ENCODE results near the gene SF3B5. TPM values are rescaled to one million over a fixed set of nuclear protein-coding genes. Genes with fewer than 3 reads are reported as not detected.
"Not testable (repeated sequence)": the region's sequence is repeated elsewhere in the genome, so short reads cannot be mapped to it uniquely, and the experiment has no call there.

The SF3B5 gene
- total RNA-seq, 1 experiment from 2014 or later: 113 TPM

GRCh38 chr6:144053601-144054000 lies 41.8 kb downstream of the SF3B5 start:
- no peaks in the 10 kb centered on the region for H3K9me3 Mint-ChIP-seq (ENCODE audit: low read depth, unreplicated experiment)
- no TSS peak for BruUV-seq (replicated peaks)
- no peak for TF ChIP-seq CTCF (IDR thresholded peaks at IDR 0.05; ENCODE audit: unreplicated experiment)
- H3K27ac Mint-ChIP-seq (ENCODE audit: unreplicated experiment): no peak overlapping the region
- intact Hi-C loops (cut with micrococcal nuclease; ENCODE audit: unreplicated experiment): no loop called here
- no peaks in the 10 kb centered on the region for H3K27me3 Mint-ChIP-seq (ENCODE audit: unreplicated experiment)
- no peaks in the 10 kb centered on the region for H3K36me3 Mint-ChIP-seq (ENCODE audit: insufficient read depth, unreplicated experiment)
- DNase-seq: no peak
- no peaks in the 10 kb centered on the region for H3K4me1 Mint-ChIP-seq (ENCODE audit: low read depth, unreplicated experiment)
- CTCF ChIA-PET: interaction anchor here (0.5 kb wide), 1 partner anchor 375 kb away, joined by 3 read pairs; no protein-coding TSS in a partner anchor
- H3K4me3 Mint-ChIP-seq (ENCODE audit: low read depth, unreplicated experiment): no peak overlapping the region

GRCh38 chr6:144052488-144052887 lies 42.9 kb downstream of the SF3B5 start:
- intact Hi-C loops (cut with micrococcal nuclease; ENCODE audit: unreplicated experiment): no loop called here
- Mint-ChIP-seq H3K36me3 (ENCODE audit: insufficient read depth, unreplicated experiment) (no peaks in the 10 kb centered on the region), H3K27me3 (ENCODE audit: unreplicated experiment) (peaks cover 8% of the 10 kb centered on the region), H3K9me3 (ENCODE audit: low read depth, unreplicated experiment) (no peaks in the 10 kb centered on the region), H3K4me1 (ENCODE audit: low read depth, unreplicated experiment) (no peaks in the 10 kb centered on the region), H3K4me3 (ENCODE audit: low read depth, unreplicated experiment) (no peak overlapping the region), H3K27ac (ENCODE audit: unreplicated experiment) (no peak overlapping the region)
- no peak for TF ChIP-seq CTCF (IDR thresholded peaks at IDR 0.05; ENCODE audit: unreplicated experiment)
- CTCF ChIA-PET: no interaction called here
- no TSS peak for BruUV-seq (replicated peaks)
- DNase-seq: no peak

GRCh38 chr6:144049386-144049785 lies 46.0 kb downstream of the SF3B5 start:
- Mint-ChIP-seq H3K4me3 (ENCODE audit: low read depth, unreplicated experiment) (no peak overlapping the region), H3K9me3 (ENCODE audit: low read depth, unreplicated experiment) (no peaks in the 10 kb centered on the region), H3K27me3 (ENCODE audit: unreplicated experiment) (peaks cover 13% of the 10 kb centered on the region), H3K4me1 (ENCODE audit: low read depth, unreplicated experiment) (no peaks in the 10 kb centered on the region), H3K36me3 (ENCODE audit: insufficient read depth, unreplicated experiment) (no peaks in the 10 kb centered on the region), H3K27ac (ENCODE audit: unreplicated experiment) (no peak overlapping the region)
- BruUV-seq (replicated peaks): no TSS peak
- no peak for TF ChIP-seq CTCF (IDR thresholded peaks at IDR 0.05; ENCODE audit: unreplicated experiment)
- no peak for DNase-seq
- intact Hi-C loops (cut with micrococcal nuclease; ENCODE audit: unreplicated experiment): no loop called here
- CTCF ChIA-PET: no interaction called here

- intact Hi-C loops (cut with micrococcal nuclease; ENCODE audit: unreplicated experiment): no loop called here
- no peak for DNase-seq
- no TSS peak for BruUV-seq (replicated peaks)
- no peak for TF ChIP-seq CTCF (IDR thresholded peaks at IDR 0.05; ENCODE audit: unreplicated experiment)
- Mint-ChIP-seq H3K36me3 (ENCODE audit: insufficient read depth, unreplicated experiment) (no peaks in the 10 kb centered on the region), H3K27me3 (ENCODE audit: unreplicated experiment) (peaks cover 13% of the 10 kb centered on the region), H3K4me3 (ENCODE audit: low read depth, unreplicated experiment) (no peak overlapping the region), H3K4me1 (ENCODE audit: low read depth, unreplicated experiment) (no peaks in the 10 kb centered on the region), H3K9me3 (ENCODE audit: low read depth, unreplicated experiment) (no peaks in the 10 kb centered on the region), H3K27ac (ENCODE audit: unreplicated experiment) (no peak overlapping the region)
- CTCF ChIA-PET: no interaction called here
These were observed 47.7 kb downstream of the SF3B5 start for GRCh38 chr6:144047688-144048087.

- BruUV-seq (replicated peaks); CTCF ChIA-PET; H3K36me3 Mint-ChIP-seq (ENCODE audit: insufficient read depth, unreplicated experiment); H3K4me3 Mint-ChIP-seq (ENCODE audit: low read depth, unreplicated experiment); H3K4me1 Mint-ChIP-seq (ENCODE audit: low read depth, unreplicated experiment); intact Hi-C loops (cut with micrococcal nuclease; ENCODE audit: unreplicated experiment); H3K27ac Mint-ChIP-seq (ENCODE audit: unreplicated experiment); DNase-seq; H3K9me3 Mint-ChIP-seq (ENCODE audit: low read depth, unreplicated experiment): not testable (repeated sequence)
- peaks cover 13% of the 10 kb centered on the region for H3K27me3 Mint-ChIP-seq (ENCODE audit: unreplicated experiment)
These were observed 48.7 kb downstream of the SF3B5 start for GRCh38 chr6:144046672-144047071.

- CTCF ChIA-PET: not testable (repeated sequence)
These were observed 50.4 kb downstream of the SF3B5 start for GRCh38 chr6:144044989-144045388.

More at GRCh38 chr6:144044989-144045388, 50.4 kb downstream of the SF3B5 start:
- DNase-seq; BruUV-seq (replicated peaks); intact Hi-C loops (cut with micrococcal nuclease; ENCODE audit: unreplicated experiment); H3K36me3 Mint-ChIP-seq (ENCODE audit: insufficient read depth, unreplicated experiment); H3K9me3 Mint-ChIP-seq (ENCODE audit: low read depth, unreplicated experiment); H3K27ac Mint-ChIP-seq (ENCODE audit: unreplicated experiment); H3K4me3 Mint-ChIP-seq (ENCODE audit: low read depth, unreplicated experiment); H3K4me1 Mint-ChIP-seq (ENCODE audit: low read depth, unreplicated experiment): not testable (repeated sequence)
- peaks cover 13% of the 10 kb centered on the region for H3K27me3 Mint-ChIP-seq (ENCODE audit: unreplicated experiment)

Data from Calu3 (cell line).